KMS-11 (cell line): ENCODE measurements around the gene DRC3.

Experiments
- H2AFZ ChIP-seq: fragments of 200-600 bp; sonication (generic); 2 replicates; pipeline ENCODE4 v1.6.1; 2016; ENCODE audit warnings: antibody characterized with exemption, mixed run types, low read depth
- H3K27ac ChIP-seq: fragments of 200-600 bp; sonication (generic); 2 replicates; pipeline ENCODE4 v1.6.1; 2016; ENCODE audit warnings: mild to moderate bottlenecking, mixed run types
- H3K27me3 ChIP-seq: fragments of 200-600 bp; sonication (generic); 2 replicates; pipeline ENCODE4 v1.6.1; 2017; ENCODE audit warnings: mild to moderate bottlenecking, low read depth, mixed run types, moderate library complexity; ENCODE audit not compliant: insufficient read depth
- H3K36me3 ChIP-seq: fragments of 200-600 bp; sonication (generic); 2 replicates; pipeline ENCODE4 v1.6.1; 2017; ENCODE audit warnings: mild to moderate bottlenecking, mixed run types; ENCODE audit not compliant: insufficient read depth
- H3K4me1 ChIP-seq: fragments of 200-600 bp; sonication (generic); 2 replicates; pipeline ENCODE4 v1.6.1; 2016; ENCODE audit warnings: mild to moderate bottlenecking, low read depth, mixed run types; ENCODE audit not compliant: poor library complexity, severe bottlenecking
- H3K4me2 ChIP-seq: fragments of 200-600 bp; sonication (generic); 2 replicates; pipeline ENCODE4 v1.7.0; 2016; ENCODE audit warnings: mild to moderate bottlenecking, mixed run types
- H3K4me3 ChIP-seq: fragments of 200-600 bp; sonication (generic); IDR thresholded peaks from 2 replicates; pipeline ENCODE4 v1.6.1; 2017; ENCODE audit warnings: low read depth, low read length, mixed read lengths; ENCODE audit not compliant: insufficient read depth
- H3K79me2 ChIP-seq: fragments of 200-600 bp; sonication (generic); 2 replicates; pipeline ENCODE4 v1.6.1; 2016; ENCODE audit warnings: low read depth, mixed run types; ENCODE audit not compliant: insufficient read depth
- H3K9ac ChIP-seq: fragments of 200-600 bp; sonication (generic); 2 replicates; pipeline ENCODE4 v1.6.1; 2016; ENCODE audit warnings: mild to moderate bottlenecking, mixed run types
- H4K20me1 ChIP-seq: fragments of 200-600 bp; sonication (generic); 2 replicates; pipeline ENCODE4 v1.6.1; 2016; ENCODE audit warnings: mild to moderate bottlenecking, mixed run types; ENCODE audit not compliant: insufficient read depth
- CTCF ChIP-seq: fragments of 200-600 bp; sonication (generic); conservative IDR thresholded peaks from 2 replicates; pipeline ENCODE4 v1.6.1; 2017; ENCODE audit warnings: low read depth, mild to moderate bottlenecking, antibody characterized with exemption, low read length, moderate library complexity, mixed read lengths

DRC3 gene

GRCh38 chr17:18059283-18059682, 86.6 kb downstream of the DRC3 start:
- H3K4me3 ChIP-seq: no peak overlapping the region
- H4K20me1 ChIP-seq: no peaks in the 10 kb centered on the region
- H3K4me1 ChIP-seq: no peaks in the 10 kb centered on the region
- H2AFZ ChIP-seq: no peak overlapping the region
- no peak overlapping the region for H3K9ac ChIP-seq
- TF ChIP-seq CTCF: no peak
- no peaks in the 10 kb centered on the region for H3K36me3 ChIP-seq
- H3K27me3 ChIP-seq: no peaks in the 10 kb centered on the region
- H3K27ac ChIP-seq: no peak overlapping the region
- H3K4me2 ChIP-seq: no peak overlapping the region
- H3K79me2 ChIP-seq: no peaks in the 10 kb centered on the region

GRCh38 chr17:18064053-18064452, 91.4 kb downstream of the DRC3 start:
- H3K4me1 ChIP-seq: no peaks in the 10 kb centered on the region
- no peak overlapping the region for H3K4me3 ChIP-seq
- H3K4me2 ChIP-seq: no peak overlapping the region
- H2AFZ ChIP-seq: no peak overlapping the region
- no peaks in the 10 kb centered on the region for H4K20me1 ChIP-seq
- no peak for TF ChIP-seq CTCF
- H3K36me3 ChIP-seq: no peaks in the 10 kb centered on the region
- H3K27ac ChIP-seq: no peak overlapping the region
- no peaks in the 10 kb centered on the region for H3K79me2 ChIP-seq
- H3K27me3 ChIP-seq: no peaks in the 10 kb centered on the region
- no peak overlapping the region for H3K9ac ChIP-seq

- TF ChIP-seq CTCF: no peak
- H3K4me2 ChIP-seq: no peak overlapping the region
- H3K27me3 ChIP-seq: no peaks in the 10 kb centered on the region
- H3K27ac ChIP-seq: no peak overlapping the region
- no peak overlapping the region for H3K4me3 ChIP-seq
- H3K36me3 ChIP-seq: no peaks in the 10 kb centered on the region
- H3K4me1 ChIP-seq: no peaks in the 10 kb centered on the region
- no peaks in the 10 kb centered on the region for H4K20me1 ChIP-seq
- no peak overlapping the region for H3K9ac ChIP-seq
- H3K79me2 ChIP-seq: no peaks in the 10 kb centered on the region
- H2AFZ ChIP-seq: no peak overlapping the region
Measured at GRCh38 chr17:18065546-18065945, 92.9 kb downstream of the DRC3 start.
